Endodermal cell (in vitro differentiated cells): ENCODE data around the gene AMPD3. TPM values are rescaled to one million over a fixed set of nuclear protein-coding genes. Genes with fewer than 3 reads are reported as not detected.

ENCODE experiments used
- DNase-seq: peaks from one replicate; pipeline ENCODE4 v3.0.0-alpha.2; 2017
- H3K27ac ChIP-seq: 2 replicates; pipeline ENCODE4 v1.5.1; 2013; ENCODE audit warnings: mild to moderate bottlenecking, low read depth, low read length, moderate library complexity
- H3K27me3 ChIP-seq: 2 replicates; pipeline ENCODE4 v1.6.1; 2013; ENCODE audit warnings: mild to moderate bottlenecking, low read length, moderate library complexity; ENCODE audit not compliant: insufficient read depth, control insufficient read depth, poor library complexity, severe bottlenecking
- H3K36me3 ChIP-seq: 2 replicates; pipeline ENCODE4 v1.7.0; 2013; ENCODE audit warnings: mild to moderate bottlenecking, low read length, moderate library complexity; ENCODE audit not compliant: control insufficient read depth, insufficient read depth
- H3K4me1 ChIP-seq: one replicate; pipeline ENCODE4 v1.7.0; 2013; ENCODE audit warnings: low read length; ENCODE audit not compliant: control insufficient read depth, insufficient read depth
- H3K4me3 ChIP-seq: 2 replicates; pipeline ENCODE4 v1.5.1; 2013; ENCODE audit warnings: mild to moderate bottlenecking, low read length, moderate library complexity
- H3K9ac ChIP-seq: 2 replicates; pipeline ENCODE4 v1.6.1; 2013; ENCODE audit warnings: mild to moderate bottlenecking, low read length, moderate library complexity; ENCODE audit not compliant: poor library complexity, severe bottlenecking; ENCODE audit errors: extremely low read depth
- H3K9me3 ChIP-seq: 2 replicates; pipeline ENCODE4 v1.6.1; 2013; ENCODE audit warnings: mild to moderate bottlenecking, low read length, moderate library complexity; ENCODE audit not compliant: control insufficient read depth
- H3K27ac Mint-ChIP-seq: 2 replicates; pipeline ENCODE4 v1.8.0; 2020; ENCODE audit warnings: mixed read lengths
- H3K27me3 Mint-ChIP-seq: 2 replicates; pipeline ENCODE4 v1.8.0; 2021; ENCODE audit warnings: mild to moderate bottlenecking, mixed read lengths; ENCODE audit not compliant: insufficient read depth
- H3K36me3 Mint-ChIP-seq: 2 replicates; pipeline ENCODE4 v1.8.0; 2020; ENCODE audit warnings: low read depth, mixed read lengths
- H3K4me1 Mint-ChIP-seq: 2 replicates; pipeline ENCODE4 v1.8.0; 2020; ENCODE audit warnings: mixed read lengths
- H3K4me3 Mint-ChIP-seq: 2 replicates; pipeline ENCODE4 v1.8.0; 2020; ENCODE audit warnings: mild to moderate bottlenecking, moderate library complexity, mixed read lengths
- H3K9me3 Mint-ChIP-seq: 2 replicates; pipeline ENCODE4 v1.8.0; 2020; ENCODE audit warnings: mild to moderate bottlenecking, mixed read lengths
- CTCF ChIP-seq: fragments of 200-600 bp; sonication (generic); conservative IDR thresholded peaks from 2 replicates; pipeline ENCODE4 v1.5.0; 2021; ENCODE audit warnings: antibody characterized with exemption, mild to moderate bottlenecking
- WGBS, 2 experiments: methylation state at CpG; one replicate each; pipeline versions ENCODE4 v1.1.5 to v1.1.7; 2013; ENCODE audit warnings: missing lambda C conversion rate in 2 of 2, mixed read lengths in 1 of 2; ENCODE audit not compliant: insufficient coverage in 1 of 2, insufficient read length in 1 of 2; 5-methylcytosine and 5-hydroxymethylcytosine counted together
- total RNA-seq, 2 donors: library from RNA; stranded (reverse); fragmentation: NEBNext Ultra II Directional in 1 of 2; extraction: Animal tissue kit (Norgen Biotek cat#: 25700) in 1 of 2; gene quantifications; 2 replicates in 1 of 2; 3 replicates in 1 of 2; pipeline ENCODE4 v1.2.1, GENCODE V29; 2021

AMPD3 gene
- total RNA-seq, 2 donors from 2014 or later = 7.1 to 7.9 TPM

- peak; percentile 25 for DNase-seq
- 84 to 95% methylated on average over 8 to 18 of the region's 18 CpGs for WGBS, 2 experiments
- Mint-ChIP-seq H3K4me1 (peaks cover 7% of the 10 kb centered on the region), H3K4me3 (no peak overlapping the region), H3K36me3 (peaks cover 24% of the 10 kb centered on the region), H3K27me3 (no peaks in the 10 kb centered on the region), H3K27ac (no peak overlapping the region), H3K9me3 (peaks cover 2% of the 10 kb centered on the region)
- Histone ChIP-seq H3K27ac (no peak overlapping the region), H3K27me3 (no peaks in the 10 kb centered on the region), H3K4me3 (no peak overlapping the region), H3K36me3 (peaks cover 6% of the 10 kb centered on the region), H3K9ac (no peak overlapping the region), H3K9me3 (no peaks in the 10 kb centered on the region), H3K4me1 (no peaks in the 10 kb centered on the region)
- no peak for TF ChIP-seq CTCF
Observed at GRCh38 chr11:10497371-10498021, 42.4 kb downstream of the AMPD3 start.

GRCh38 chr11:10498022-10498400, 42.9 kb downstream of the AMPD3 start:
- no peaks in the 10 kb centered on the region for H3K9me3 ChIP-seq
- no peaks in the 10 kb centered on the region for H3K27me3 Mint-ChIP-seq
- no peak overlapping the region for H3K9ac ChIP-seq
- peaks cover 2% of the 10 kb centered on the region for H3K4me1 Mint-ChIP-seq
- peak; percentile 19 for DNase-seq
- no peak for TF ChIP-seq CTCF
- no peaks in the 10 kb centered on the region for H3K9me3 Mint-ChIP-seq
- no peak overlapping the region for H3K4me3 Mint-ChIP-seq
- WGBS, 2 experiments = 96 to 97% methylated on average over 7 of the region's 7 CpGs
- H3K27ac Mint-ChIP-seq = no peak overlapping the region
- H3K27me3 ChIP-seq = no peaks in the 10 kb centered on the region
- peaks cover 23% of the 10 kb centered on the region for H3K36me3 Mint-ChIP-seq
- peaks cover 6% of the 10 kb centered on the region for H3K36me3 ChIP-seq
- H3K4me1 ChIP-seq = no peaks in the 10 kb centered on the region
- H3K4me3 ChIP-seq = no peak overlapping the region
- no peak overlapping the region for H3K27ac ChIP-seq

GRCh38 chr11:10498426-10499250, 43.6 kb downstream of the AMPD3 start:
- Histone ChIP-seq H3K27me3 (no peaks in the 10 kb centered on the region), H3K27ac (no peak overlapping the region), H3K9me3 (no peaks in the 10 kb centered on the region), H3K4me3 (no peak overlapping the region), H3K9ac (no peak overlapping the region), H3K36me3 (peaks cover 6% of the 10 kb centered on the region), H3K4me1 (no peaks in the 10 kb centered on the region)
- no peak overlapping the region for H3K27ac Mint-ChIP-seq
- peak; percentile 51 for DNase-seq
- peaks cover 23% of the 10 kb centered on the region for H3K36me3 Mint-ChIP-seq
- H3K4me1 Mint-ChIP-seq = no peaks in the 10 kb centered on the region
- peak; percentile 28 for TF ChIP-seq CTCF
- H3K4me3 Mint-ChIP-seq = no peak overlapping the region
- WGBS, 2 experiments = 88 to 89% methylated on average over 9 to 10 of the region's 10 CpGs
- H3K27me3 Mint-ChIP-seq = no peaks in the 10 kb centered on the region
- no peaks in the 10 kb centered on the region for H3K9me3 Mint-ChIP-seq
